Stimulated activated effector memory CD8-positive, alpha-beta T cell treated with anti-CD3 and anti-CD28 coated beads, Interleukin-12 subunit alpha, Interleukin-12 subunit beta, amount 100 ng/mL, for 72 hours (primary cell): ENCODE measurements around the gene GRID2IP.

Experiments
- ATAC-seq: fragments of 150-1000 bp; cut with Tn5 transposase; 2 replicates; pipeline ENCODE4 v1.10.0; 2021
- DNase-seq, 2 donors: peaks; one replicate each; pipeline ENCODE4 v3.0.0; 2021 to 2022; ENCODE audit warnings: low spot score in 2 of 2
- H3K27ac Mint-ChIP-seq: one replicate; pipeline ENCODE4 v1.8.0; 2022; ENCODE audit warnings: mild to moderate bottlenecking, mixed read lengths
- H3K36me3 Mint-ChIP-seq: one replicate; pipeline ENCODE4 v1.8.0; 2022; ENCODE audit warnings: mild to moderate bottlenecking, mixed read lengths
- H3K4me1 Mint-ChIP-seq: one replicate; pipeline ENCODE4 v1.8.0; 2022; ENCODE audit warnings: mixed read lengths
- H3K4me3 Mint-ChIP-seq: one replicate; pipeline ENCODE4 v1.8.0; 2022; ENCODE audit warnings: mild to moderate bottlenecking, mixed read lengths
- H3K9me3 Mint-ChIP-seq: one replicate; pipeline ENCODE4 v1.8.0; 2022; ENCODE audit warnings: mixed read lengths

The GRID2IP gene

DNA sequence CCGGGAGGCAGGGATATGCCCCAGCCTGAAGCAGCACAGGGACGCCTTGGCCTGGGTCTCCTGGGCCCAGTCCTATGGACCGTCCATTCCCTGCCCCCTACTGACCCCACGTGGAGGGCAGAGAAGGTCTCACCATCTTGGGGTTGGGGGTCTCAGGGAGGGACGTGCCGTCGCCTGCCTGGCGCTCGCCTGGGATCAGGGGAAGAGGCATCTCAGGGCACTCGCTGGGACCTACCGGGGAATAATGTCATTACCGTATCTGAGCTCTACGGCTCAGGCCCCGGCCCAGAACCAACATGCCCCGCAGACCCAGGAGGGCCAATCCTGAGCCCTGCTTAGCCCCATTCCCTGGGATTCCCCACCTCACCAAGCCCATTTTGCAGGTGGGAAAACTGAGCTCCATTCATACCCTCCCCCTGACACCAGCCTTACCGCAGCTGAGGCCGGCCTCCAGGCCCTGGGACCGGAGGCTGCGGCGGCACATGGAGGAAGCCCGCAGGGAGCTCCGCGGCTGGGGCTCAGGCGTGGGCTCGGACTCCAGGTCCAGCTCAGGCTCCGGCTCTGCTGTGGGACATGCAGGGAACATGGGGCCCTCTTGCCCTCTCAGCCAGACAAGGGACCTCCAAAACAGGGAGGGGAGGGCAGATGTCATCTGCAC lies 40.7 kb downstream of the GRID2IP start:
- Mint-ChIP-seq H3K36me3 (no peaks in the 10 kb centered on the region), H3K4me3 (no peak overlapping the region)
- no peak for ATAC-seq

DNA sequence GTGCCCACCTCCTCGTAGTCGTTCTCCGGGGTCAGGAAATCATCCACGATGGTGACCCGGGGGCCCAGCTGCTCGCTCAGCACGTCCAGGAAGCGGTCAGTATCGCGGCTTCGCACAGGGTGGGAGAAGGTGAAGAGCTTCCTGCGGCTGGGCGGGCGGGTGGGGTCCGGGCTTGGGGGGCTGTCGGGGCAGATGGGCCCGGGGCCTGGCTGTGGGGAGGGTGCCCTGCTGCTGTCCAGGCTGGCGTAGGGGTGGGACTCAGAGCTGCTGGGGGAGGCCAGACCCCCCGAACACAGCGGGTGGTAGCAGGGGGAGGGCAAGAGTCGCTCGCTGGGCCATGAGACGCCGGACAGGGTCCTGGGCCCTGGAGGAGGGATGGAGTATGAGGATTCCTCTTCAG lies 42.3 kb downstream of the GRID2IP start:
- DNase-seq, result no peak
- no peak for ATAC-seq
- Mint-ChIP-seq H3K9me3 (no peaks in the 10 kb centered on the region), H3K4me3 (no peak overlapping the region), H3K4me1 (peaks cover 11% of the 10 kb centered on the region), H3K36me3 (peaks cover under 1% of the 10 kb centered on the region), H3K27ac (no peak overlapping the region)

More for the DNA sequence above, 40.7 kb downstream of the GRID2IP start:
- DNase-seq, result no peak
- no peaks in the 10 kb centered on the region for H3K9me3 Mint-ChIP-seq
- no peaks in the 10 kb centered on the region for H3K4me1 Mint-ChIP-seq
- no peak overlapping the region for H3K27ac Mint-ChIP-seq

GRCh38 chr7:6508539-6508938 lies 42.7 kb downstream of the GRID2IP start:
- no peak for ATAC-seq
- no peak overlapping the region for H3K4me3 Mint-ChIP-seq
- DNase-seq, result no peak
- H3K36me3 Mint-ChIP-seq, result peaks cover 5% of the 10 kb centered on the region
- peaks cover 11% of the 10 kb centered on the region for H3K4me1 Mint-ChIP-seq
- H3K9me3 Mint-ChIP-seq, result no peaks in the 10 kb centered on the region
- no peak overlapping the region for H3K27ac Mint-ChIP-seq

DNA sequence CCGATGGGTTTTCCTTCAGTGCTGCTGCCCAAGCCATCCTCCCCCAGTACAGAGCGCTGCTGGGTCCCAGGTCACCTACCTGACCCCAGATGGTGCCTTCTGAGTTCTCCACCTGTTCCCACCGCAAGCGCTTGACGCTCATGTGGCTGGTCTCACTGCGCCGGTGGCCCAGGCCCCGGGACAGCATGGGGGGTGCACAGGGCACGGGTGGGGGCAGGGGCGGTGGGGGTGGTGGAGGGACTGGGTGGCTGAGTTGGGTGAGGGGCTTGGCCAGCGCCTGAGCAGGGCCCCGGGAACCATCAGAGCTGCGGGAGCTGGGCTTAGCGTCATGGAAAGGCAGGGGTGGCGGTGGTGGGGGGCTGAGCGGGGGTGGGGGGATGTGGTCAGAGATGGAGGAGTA lies 43.4 kb downstream of the GRID2IP start:
- Mint-ChIP-seq H3K4me1 (peaks cover 11% of the 10 kb centered on the region), H3K9me3 (no peaks in the 10 kb centered on the region), H3K4me3 (no peak overlapping the region), H3K27ac (no peak overlapping the region), H3K36me3 (peaks cover 6% of the 10 kb centered on the region)
- DNase-seq (no peak), ATAC-seq (no peak)

- no peak overlapping the region for H3K27ac Mint-ChIP-seq
- peaks cover 11% of the 10 kb centered on the region for H3K4me1 Mint-ChIP-seq
- H3K36me3 Mint-ChIP-seq, result peaks cover 6% of the 10 kb centered on the region
- H3K4me3 Mint-ChIP-seq, result no peak overlapping the region
- no peaks in the 10 kb centered on the region for H3K9me3 Mint-ChIP-seq
- DNase-seq (no peak), ATAC-seq (no peak)
Observed at GRCh38 chr7:6505685-6506559, 45.3 kb downstream of the GRID2IP start.

DNA sequence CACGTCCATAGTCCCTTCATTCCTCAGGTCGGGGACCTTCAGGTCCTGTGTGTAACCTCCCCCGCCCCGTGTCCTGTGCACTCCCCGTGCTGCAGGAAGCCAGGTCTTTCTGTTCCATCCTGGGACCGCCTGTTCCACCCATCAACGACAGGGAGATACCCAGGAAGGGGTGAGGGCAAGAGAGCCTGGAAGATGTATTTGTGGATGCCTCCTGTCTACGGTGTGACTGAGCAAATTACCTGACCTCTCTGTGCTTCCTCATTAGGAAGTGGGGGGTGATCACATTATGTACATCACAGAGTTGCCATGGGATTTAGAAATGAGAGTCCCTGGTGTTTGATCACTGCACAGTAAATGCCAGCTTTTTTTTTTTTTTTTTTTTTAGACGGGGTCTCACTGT lies 46.3 kb downstream of the GRID2IP start:
- H3K27ac Mint-ChIP-seq, result peak overlapping the region; percentile 91
- peaks cover 6% of the 10 kb centered on the region for H3K36me3 Mint-ChIP-seq

GRCh38 chr7:6502886-6503285 lies 48.4 kb downstream of the GRID2IP start:
- Mint-ChIP-seq H3K4me3 (no peak overlapping the region), H3K9me3 (no peaks in the 10 kb centered on the region), H3K4me1 (peaks cover 11% of the 10 kb centered on the region), H3K36me3 (peaks cover 6% of the 10 kb centered on the region), H3K27ac (no peak overlapping the region)
- DNase-seq (no peak), ATAC-seq (no peak)

More for the DNA sequence above, 46.3 kb downstream of the GRID2IP start:
- H3K4me3 Mint-ChIP-seq, result peak overlapping the region; percentile 85
- DNase-seq (no peak), ATAC-seq (no peak)
- H3K4me1 Mint-ChIP-seq, result peaks cover 11% of the 10 kb centered on the region
- H3K9me3 Mint-ChIP-seq, result no peaks in the 10 kb centered on the region

GRCh38 chr7:6501586-6502564 lies 49.4 kb downstream of the GRID2IP start:
- no peak for DNase-seq
- Mint-ChIP-seq H3K36me3 (peaks cover 6% of the 10 kb centered on the region), H3K4me3 (no peak overlapping the region), H3K27ac (no peak overlapping the region), H3K4me1 (peaks cover 11% of the 10 kb centered on the region), H3K9me3 (no peaks in the 10 kb centered on the region)
- ATAC-seq, result no peak

DNA sequence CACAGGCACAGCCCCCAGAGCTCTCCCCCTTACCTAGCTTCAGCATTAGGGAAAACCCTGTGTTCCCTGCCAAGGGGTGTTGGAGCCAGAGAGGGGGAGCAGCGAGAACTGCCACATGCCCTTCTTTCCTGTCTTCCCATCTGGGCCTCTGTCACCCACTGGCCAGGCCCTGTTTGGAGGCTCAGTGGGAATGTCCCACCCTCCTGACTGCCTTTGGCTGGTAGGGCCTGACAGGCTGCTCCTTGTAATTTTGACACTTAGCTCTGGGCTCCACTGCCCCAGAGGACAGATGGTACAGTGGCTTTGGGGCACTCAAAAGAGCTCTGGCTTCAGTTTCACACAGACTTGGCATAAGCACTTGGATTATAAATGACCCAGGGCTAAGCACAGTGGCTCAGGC lies 50.6 kb downstream of the GRID2IP start:
- Mint-ChIP-seq H3K4me3 (no peak overlapping the region), H3K27ac (no peak overlapping the region), H3K9me3 (no peaks in the 10 kb centered on the region), H3K4me1 (peaks cover 11% of the 10 kb centered on the region), H3K36me3 (peaks cover 6% of the 10 kb centered on the region)
- DNase-seq (no peak), ATAC-seq (no peak)

- H3K4me3 Mint-ChIP-seq, result no peak overlapping the region
- no peak overlapping the region for H3K27ac Mint-ChIP-seq
- no peaks in the 10 kb centered on the region for H3K36me3 Mint-ChIP-seq
- ATAC-seq (no peak), DNase-seq (no peak)
- H3K9me3 Mint-ChIP-seq, result no peaks in the 10 kb centered on the region
- no peaks in the 10 kb centered on the region for H3K4me1 Mint-ChIP-seq
Observed at GRCh38 chr7:6497994-6498393, 53.3 kb downstream of the GRID2IP start.

- no peaks in the 10 kb centered on the region for H3K9me3 Mint-ChIP-seq
- DNase-seq (no peak), ATAC-seq (no peak)
- H3K27ac Mint-ChIP-seq, result no peak overlapping the region
- no peaks in the 10 kb centered on the region for H3K4me1 Mint-ChIP-seq
- H3K4me3 Mint-ChIP-seq, result no peak overlapping the region
- H3K36me3 Mint-ChIP-seq, result no peaks in the 10 kb centered on the region
Observed at GRCh38 chr7:6497637-6497905, 53.7 kb downstream of the GRID2IP start.

DNA sequence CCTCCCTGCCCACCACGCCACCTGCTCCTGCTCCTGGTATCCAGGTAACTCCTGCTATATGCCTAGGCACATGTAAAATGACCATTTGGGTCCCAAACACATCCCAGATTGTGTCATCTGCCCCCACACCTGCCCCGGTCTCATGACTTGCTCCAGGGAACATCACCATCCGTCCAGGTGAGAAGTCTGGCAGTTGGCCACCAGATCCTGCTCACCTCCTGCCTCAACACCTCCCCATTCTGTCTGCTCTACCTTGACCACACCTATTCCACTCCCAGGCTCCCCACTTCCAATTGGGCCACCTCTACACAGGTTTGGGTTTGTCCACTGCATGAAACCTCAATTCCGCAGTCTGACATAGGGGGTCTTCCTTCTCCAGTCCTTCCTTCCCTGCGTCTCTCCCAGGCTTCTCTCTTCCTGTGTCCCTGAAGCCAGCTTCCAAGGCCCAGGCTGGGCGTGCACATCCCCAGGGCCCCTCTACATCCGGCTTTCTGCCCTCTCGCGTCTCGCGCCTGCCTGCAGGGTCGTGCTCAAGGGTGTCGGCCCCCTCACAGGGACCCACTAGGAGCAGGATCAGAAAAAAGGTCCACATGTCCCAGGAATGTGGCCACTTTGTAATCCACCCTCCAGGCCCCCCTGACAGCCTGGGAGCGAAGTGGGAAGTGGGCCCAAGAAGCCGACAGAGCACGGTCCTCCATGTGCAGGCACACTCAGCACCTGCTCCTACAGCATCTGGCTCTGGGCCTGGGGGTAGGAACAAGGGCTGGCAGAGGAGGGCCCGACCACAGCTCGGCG lies 54.2 kb downstream of the GRID2IP start:
- Mint-ChIP-seq H3K4me3 (no peak overlapping the region), H3K36me3 (no peaks in the 10 kb centered on the region)
- ATAC-seq, result no peak

GRCh38 chr7:6495597-6496262 lies 55.5 kb downstream of the GRID2IP start:
- no peak for DNase-seq
- H3K27ac Mint-ChIP-seq, result no peak overlapping the region
- no peaks in the 10 kb centered on the region for H3K9me3 Mint-ChIP-seq
- H3K36me3 Mint-ChIP-seq, result peaks cover 6% of the 10 kb centered on the region
- ATAC-seq, result no peak
- H3K4me3 Mint-ChIP-seq, result no peak overlapping the region
- H3K4me1 Mint-ChIP-seq, result no peaks in the 10 kb centered on the region

More for the DNA sequence above, 54.2 kb downstream of the GRID2IP start:
- H3K4me1 Mint-ChIP-seq, result no peaks in the 10 kb centered on the region
- H3K9me3 Mint-ChIP-seq, result no peaks in the 10 kb centered on the region
- no peak for DNase-seq
- peak overlapping the region; percentile 7 for H3K27ac Mint-ChIP-seq

GRCh38 chr7:6494365-6494764 lies 56.9 kb downstream of the GRID2IP start:
- no peak overlapping the region for H3K27ac Mint-ChIP-seq
- peaks cover 6% of the 10 kb centered on the region for H3K36me3 Mint-ChIP-seq
- ATAC-seq, result no peak
- no peak for DNase-seq
- H3K9me3 Mint-ChIP-seq, result no peaks in the 10 kb centered on the region
- H3K4me1 Mint-ChIP-seq, result no peaks in the 10 kb centered on the region
- no peak overlapping the region for H3K4me3 Mint-ChIP-seq
